GM18498 (cell line): Measurements from ENCODE around the gene CTRB2.
"Not testable (repeated sequence)": the region's sequence is repeated elsewhere in the genome, so short reads cannot be mapped to it uniquely, and the experiment has no call there.

Experiments used
- ATAC-seq: cut with Tn5 transposase; IDR thresholded peaks from one replicate; pipeline ENCODE4 v1.9.1; 2021; ENCODE audit warnings: mild to moderate bottlenecking, moderate library complexity; ENCODE audit not compliant: unreplicated experiment

The CTRB2 gene

GRCh38 chr16:75242436-75243078, 35.6 kb upstream of the CTRB2 start:
- ATAC-seq, result not testable (repeated sequence)

- no peak for ATAC-seq
Measured at GRCh38 chr16:75241955-75242354, 35.0 kb upstream of the CTRB2 start.

- no peak for ATAC-seq
Measured at GRCh38 chr16:75241412-75241811, 34.5 kb upstream of the CTRB2 start.

- ATAC-seq, result not testable (repeated sequence)
Measured at GRCh38 chr16:75240633-75241032, 33.7 kb upstream of the CTRB2 start.

- no peak for ATAC-seq
Measured at GRCh38 chr16:75239542-75240122, 32.7 kb upstream of the CTRB2 start.

GRCh38 chr16:75238853-75239541, 32.0 kb upstream of the CTRB2 start:
- no peak for ATAC-seq

- ATAC-seq, result no peak
Measured at GRCh38 chr16:75238132-75238852, 31.3 kb upstream of the CTRB2 start.

- no peak for ATAC-seq
Measured at GRCh38 chr16:75237398-75238131, 30.6 kb upstream of the CTRB2 start.

- no peak for ATAC-seq
Measured at GRCh38 chr16:75236736-75237397, 29.9 kb upstream of the CTRB2 start.

GRCh38 chr16:75236232-75236631, 29.3 kb upstream of the CTRB2 start:
- no peak for ATAC-seq

- ATAC-seq, result no peak
Measured at GRCh38 chr16:75235721-75236193, 28.8 kb upstream of the CTRB2 start.

- ATAC-seq, result no peak
Measured at GRCh38 chr16:75234856-75235696, 28.1 kb upstream of the CTRB2 start.

GRCh38 chr16:75233611-75233938, 26.6 kb upstream of the CTRB2 start:
- ATAC-seq, result no peak

GRCh38 chr16:75231570-75231969, 24.6 kb upstream of the CTRB2 start:
- no peak for ATAC-seq

- ATAC-seq, result no peak
Measured at GRCh38 chr16:75230471-75231110, 23.6 kb upstream of the CTRB2 start.

- no peak for ATAC-seq
Measured at GRCh38 chr16:75229172-75230031, 22.4 kb upstream of the CTRB2 start.

- ATAC-seq, result no peak
Measured at GRCh38 chr16:75228143-75228976, 21.4 kb upstream of the CTRB2 start.
